Measurements from ENCODE around the gene FBLL1.

DNA sequence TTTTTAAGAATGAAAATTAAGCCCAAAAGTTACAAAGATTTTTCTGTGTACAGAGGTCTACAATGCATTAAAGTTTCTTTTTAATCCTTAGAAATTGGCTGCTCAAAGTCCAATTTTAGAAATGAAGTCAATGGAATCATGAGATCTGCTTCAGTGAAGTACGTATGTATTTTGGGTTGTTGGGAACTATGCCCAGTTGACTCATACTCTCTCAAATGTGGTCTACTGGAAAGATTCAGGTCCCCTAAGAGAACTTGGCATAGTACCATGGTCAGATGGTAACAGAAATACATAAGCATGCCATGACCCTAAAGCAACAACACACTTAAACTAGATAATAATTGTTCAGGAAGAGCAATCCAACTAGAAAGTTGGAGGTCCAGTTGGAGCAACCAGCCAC, 23.0 kb downstream of the FBLL1 start:
- TF ChIP-seq, protein P1, sequence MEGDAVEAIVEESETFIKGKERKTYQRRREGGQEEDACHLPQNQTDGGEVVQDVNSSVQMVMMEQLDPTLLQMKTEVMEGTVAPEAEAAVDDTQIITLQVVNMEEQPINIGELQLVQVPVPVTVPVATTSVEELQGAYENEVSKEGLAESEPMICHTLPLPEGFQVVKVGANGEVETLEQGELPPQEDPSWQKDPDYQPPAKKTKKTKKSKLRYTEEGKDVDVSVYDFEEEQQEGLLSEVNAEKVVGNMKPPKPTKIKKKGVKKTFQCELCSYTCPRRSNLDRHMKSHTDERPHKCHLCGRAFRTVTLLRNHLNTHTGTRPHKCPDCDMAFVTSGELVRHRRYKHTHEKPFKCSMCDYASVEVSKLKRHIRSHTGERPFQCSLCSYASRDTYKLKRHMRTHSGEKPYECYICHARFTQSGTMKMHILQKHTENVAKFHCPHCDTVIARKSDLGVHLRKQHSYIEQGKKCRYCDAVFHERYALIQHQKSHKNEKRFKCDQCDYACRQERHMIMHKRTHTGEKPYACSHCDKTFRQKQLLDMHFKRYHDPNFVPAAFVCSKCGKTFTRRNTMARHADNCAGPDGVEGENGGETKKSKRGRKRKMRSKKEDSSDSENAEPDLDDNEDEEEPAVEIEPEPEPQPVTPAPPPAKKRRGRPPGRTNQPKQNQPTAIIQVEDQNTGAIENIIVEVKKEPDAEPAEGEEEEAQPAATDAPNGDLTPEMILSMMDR (IDR thresholded peaks at IDR 0.05): no peak
- TF ChIP-seq, protein P2, sequence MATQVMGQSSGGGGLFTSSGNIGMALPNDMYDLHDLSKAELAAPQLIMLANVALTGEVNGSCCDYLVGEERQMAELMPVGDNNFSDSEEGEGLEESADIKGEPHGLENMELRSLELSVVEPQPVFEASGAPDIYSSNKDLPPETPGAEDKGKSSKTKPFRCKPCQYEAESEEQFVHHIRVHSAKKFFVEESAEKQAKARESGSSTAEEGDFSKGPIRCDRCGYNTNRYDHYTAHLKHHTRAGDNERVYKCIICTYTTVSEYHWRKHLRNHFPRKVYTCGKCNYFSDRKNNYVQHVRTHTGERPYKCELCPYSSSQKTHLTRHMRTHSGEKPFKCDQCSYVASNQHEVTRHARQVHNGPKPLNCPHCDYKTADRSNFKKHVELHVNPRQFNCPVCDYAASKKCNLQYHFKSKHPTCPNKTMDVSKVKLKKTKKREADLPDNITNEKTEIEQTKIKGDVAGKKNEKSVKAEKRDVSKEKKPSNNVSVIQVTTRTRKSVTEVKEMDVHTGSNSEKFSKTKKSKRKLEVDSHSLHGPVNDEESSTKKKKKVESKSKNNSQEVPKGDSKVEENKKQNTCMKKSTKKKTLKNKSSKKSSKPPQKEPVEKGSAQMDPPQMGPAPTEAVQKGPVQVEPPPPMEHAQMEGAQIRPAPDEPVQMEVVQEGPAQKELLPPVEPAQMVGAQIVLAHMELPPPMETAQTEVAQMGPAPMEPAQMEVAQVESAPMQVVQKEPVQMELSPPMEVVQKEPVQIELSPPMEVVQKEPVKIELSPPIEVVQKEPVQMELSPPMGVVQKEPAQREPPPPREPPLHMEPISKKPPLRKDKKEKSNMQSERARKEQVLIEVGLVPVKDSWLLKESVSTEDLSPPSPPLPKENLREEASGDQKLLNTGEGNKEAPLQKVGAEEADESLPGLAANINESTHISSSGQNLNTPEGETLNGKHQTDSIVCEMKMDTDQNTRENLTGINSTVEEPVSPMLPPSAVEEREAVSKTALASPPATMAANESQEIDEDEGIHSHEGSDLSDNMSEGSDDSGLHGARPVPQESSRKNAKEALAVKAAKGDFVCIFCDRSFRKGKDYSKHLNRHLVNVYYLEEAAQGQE (IDR thresholded peaks at IDR 0.05; ENCODE audit: insufficient read depth in 1 of 2, low read depth in 2 of 2, low read length in 1 of 2): no peak
- no peak for TF ChIP-seq POLR2AphosphoS5 (IDR thresholded peaks at IDR 0.05; ENCODE audit: low read depth, low read length)
- TF ChIP-seq SIN3A (IDR thresholded peaks at IDR 0.05; ENCODE audit: borderline replicate concordance, insufficient read depth, low read depth, low read length): no peak

All from Panc1 (cell line).